Sigmoid colon (tissue), 4 donors: ENCODE results near the gene SAMD14.

Source experiments
- CTCF ChIP-seq, 4 experiments: fragments of 450-650 bp in 3 of 4; fragments of 200-600 bp in 1 of 4; IDR thresholded peaks; one replicate each; pipeline ENCODE4 v1.5.1; 2016 to 2019; ENCODE audit warnings: antibody characterized with exemption in 4 of 4, mild to moderate bottlenecking in 3 of 4, moderate library complexity in 2 of 4
- POLR2A ChIP-seq, 2 donors: fragments of 450-650 bp; IDR thresholded peaks; one replicate each; pipeline ENCODE4 v1.6.1; 2016; ENCODE audit warnings: antibody characterized with exemption in 2 of 2, mild to moderate bottlenecking in 2 of 2, moderate library complexity in 2 of 2
- POLR2AphosphoS5 ChIP-seq, 4 donors: sonication (generic); formaldehyde crosslinking; IDR thresholded peaks; one replicate each; pipeline ENCODE4 v1.6.1; 2017; ENCODE audit warnings: antibody characterized with exemption in 4 of 4

GRCh38 chr17:50095626-50096037, 34.3 kb downstream of the SAMD14 start:
- TF ChIP-seq POLR2AphosphoS5 (IDR thresholded peaks at IDR 0.05) (no peak), CTCF (IDR thresholded peaks at IDR 0.05) (no peak), POLR2A (IDR thresholded peaks at IDR 0.05) (no peak)
